ENCODE data around the gene GBP6.
"Not testable (repeated sequence)": the region's sequence is repeated elsewhere in the genome, so short reads cannot be mapped to it uniquely, and the experiment has no call there.

GBP6 gene

GRCh38 chr1:89363638-89364536 lies at the start of gene GBP6:
GBP6 (plus strand) TSS chr1:89364059; CDS start chr1:89368552, 4,493 bp downstream.
- DNase-seq (ENCODE audit: low spot score): no peak

GRCh38 chr1:89322402-89322801 lies 41.5 kb upstream of the GBP6 start:
- DNase-seq (ENCODE audit: low spot score): no peak

- no peak for DNase-seq (ENCODE audit: low spot score)
Observed at GRCh38 chr1:89331890-89332289, 32.0 kb upstream of the GBP6 start.

- no peak for DNase-seq (ENCODE audit: low spot score)
Observed at GRCh38 chr1:89332461-89332860, 31.4 kb upstream of the GBP6 start.

GRCh38 chr1:89335486-89335885 lies 28.4 kb upstream of the GBP6 start:
- DNase-seq (ENCODE audit: low spot score): no peak

- DNase-seq (ENCODE audit: low spot score): no peak
Observed at GRCh38 chr1:89337903-89338302, 26.0 kb upstream of the GBP6 start.

- DNase-seq (ENCODE audit: low spot score): no peak
Observed at GRCh38 chr1:89339039-89339438, 24.8 kb upstream of the GBP6 start.

- DNase-seq (ENCODE audit: low spot score): not testable (repeated sequence)
Observed at GRCh38 chr1:89345479-89345878, 18.4 kb upstream of the GBP6 start.

- no peak for DNase-seq (ENCODE audit: low spot score)
Observed at GRCh38 chr1:89347296-89347695, 16.6 kb upstream of the GBP6 start.

GRCh38 chr1:89350298-89350697 lies 13.6 kb upstream of the GBP6 start:
- no peak for DNase-seq (ENCODE audit: low spot score)

GRCh38 chr1:89351597-89352311 lies 12.1 kb upstream of the GBP6 start:
- DNase-seq (ENCODE audit: low spot score): no peak

- DNase-seq (ENCODE audit: low spot score): no peak
Observed at GRCh38 chr1:89352421-89352820, 11.4 kb upstream of the GBP6 start.

GRCh38 chr1:89354205-89354604 lies 9.7 kb upstream of the GBP6 start:
- DNase-seq (ENCODE audit: low spot score): no peak

GRCh38 chr1:89355056-89355455 lies 8.8 kb upstream of the GBP6 start:
- no peak for DNase-seq (ENCODE audit: low spot score)

GRCh38 chr1:89356658-89357400 lies 7.0 kb upstream of the GBP6 start:
- DNase-seq (ENCODE audit: low spot score): peak; percentile 54

- peak; percentile 76 for DNase-seq (ENCODE audit: low spot score)
Observed at GRCh38 chr1:89358287-89358893, 5.5 kb upstream of the GBP6 start.

- no peak for DNase-seq (ENCODE audit: low spot score)
Observed at GRCh38 chr1:89360716-89361115, 3.1 kb upstream of the GBP6 start.

GRCh38 chr1:89361681-89362080 lies 2.2 kb upstream of the GBP6 start:
- no peak for DNase-seq (ENCODE audit: low spot score)

GRCh38 chr1:89363196-89363595 lies 663 bp upstream of the GBP6 start:
- DNase-seq (ENCODE audit: low spot score): no peak

GRCh38 chr1:89364954-89365550 lies 1.2 kb downstream of the GBP6 start:
- no peak for DNase-seq (ENCODE audit: low spot score)

GRCh38 chr1:89367221-89367620 lies 3.4 kb downstream of the GBP6 start:
- DNase-seq (ENCODE audit: low spot score): no peak

- no peak for DNase-seq (ENCODE audit: low spot score)
Observed at GRCh38 chr1:89369331-89369730, 5.5 kb downstream of the GBP6 start.
